Omental fat pad (tissue), 4 donors: ENCODE results near the gene RNF115. TPM values are rescaled to one million over a fixed set of nuclear protein-coding genes. Genes with fewer than 3 reads are reported as not detected.

Experiments used
- ATAC-seq: fragments of 150-250 bp; one replicate; pipeline ENCODE4 v1.9.1; 2016; ENCODE audit warnings: mild to moderate bottlenecking, moderate library complexity; ENCODE audit not compliant: low FRiP score
- DNase-seq: peaks from one replicate; pipeline ENCODE4 v3.0.0-alpha.2; 2019; ENCODE audit warnings: low spot score
- total RNA-seq, 4 donors: library from RNA; depleted of rRNA; stranded (reverse); fragments of >200 nt; gene quantifications; one replicate each; pipeline ENCODE4 v1.1.0, GENCODE V29; 2016
- TF ChIP-seq, protein P1 (sequence below), 3 donors: fragments of 450-650 bp; IDR thresholded peaks; one replicate each; pipeline ENCODE4 v1.5.1; 2016 to 2017; ENCODE audit warnings: antibody characterized with exemption in 3 of 3, mild to moderate bottlenecking in 3 of 3, moderate library complexity in 2 of 3

RNF115 gene
- total RNA-seq, 4 donors from 2014 or later = 12.3 to 41.3 (median 14.3) TPM

DNA sequence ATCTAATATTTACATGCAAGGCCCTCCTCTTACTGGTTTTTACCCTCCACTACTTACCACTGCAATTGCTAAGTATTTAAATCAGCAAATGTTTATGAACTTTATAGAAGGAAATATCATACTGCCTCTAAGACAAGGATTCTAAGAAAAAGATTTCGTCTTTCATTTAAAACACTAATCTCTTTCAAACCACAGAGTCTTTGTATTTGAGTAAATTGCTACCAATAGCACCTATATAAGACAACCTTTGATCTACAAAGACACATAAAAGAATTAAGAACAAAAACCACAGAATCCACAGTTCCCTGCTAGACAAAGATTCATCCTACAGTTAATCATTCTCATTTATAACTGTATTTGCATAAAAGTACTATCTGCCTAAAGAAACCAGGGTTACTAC, 37.6 kb downstream of the RNF115 start:
- TF ChIP-seq, protein P1, sequence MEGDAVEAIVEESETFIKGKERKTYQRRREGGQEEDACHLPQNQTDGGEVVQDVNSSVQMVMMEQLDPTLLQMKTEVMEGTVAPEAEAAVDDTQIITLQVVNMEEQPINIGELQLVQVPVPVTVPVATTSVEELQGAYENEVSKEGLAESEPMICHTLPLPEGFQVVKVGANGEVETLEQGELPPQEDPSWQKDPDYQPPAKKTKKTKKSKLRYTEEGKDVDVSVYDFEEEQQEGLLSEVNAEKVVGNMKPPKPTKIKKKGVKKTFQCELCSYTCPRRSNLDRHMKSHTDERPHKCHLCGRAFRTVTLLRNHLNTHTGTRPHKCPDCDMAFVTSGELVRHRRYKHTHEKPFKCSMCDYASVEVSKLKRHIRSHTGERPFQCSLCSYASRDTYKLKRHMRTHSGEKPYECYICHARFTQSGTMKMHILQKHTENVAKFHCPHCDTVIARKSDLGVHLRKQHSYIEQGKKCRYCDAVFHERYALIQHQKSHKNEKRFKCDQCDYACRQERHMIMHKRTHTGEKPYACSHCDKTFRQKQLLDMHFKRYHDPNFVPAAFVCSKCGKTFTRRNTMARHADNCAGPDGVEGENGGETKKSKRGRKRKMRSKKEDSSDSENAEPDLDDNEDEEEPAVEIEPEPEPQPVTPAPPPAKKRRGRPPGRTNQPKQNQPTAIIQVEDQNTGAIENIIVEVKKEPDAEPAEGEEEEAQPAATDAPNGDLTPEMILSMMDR (IDR thresholded peaks at IDR 0.05) = no peak
- DNase-seq (no peak), ATAC-seq (no peak)

DNA sequence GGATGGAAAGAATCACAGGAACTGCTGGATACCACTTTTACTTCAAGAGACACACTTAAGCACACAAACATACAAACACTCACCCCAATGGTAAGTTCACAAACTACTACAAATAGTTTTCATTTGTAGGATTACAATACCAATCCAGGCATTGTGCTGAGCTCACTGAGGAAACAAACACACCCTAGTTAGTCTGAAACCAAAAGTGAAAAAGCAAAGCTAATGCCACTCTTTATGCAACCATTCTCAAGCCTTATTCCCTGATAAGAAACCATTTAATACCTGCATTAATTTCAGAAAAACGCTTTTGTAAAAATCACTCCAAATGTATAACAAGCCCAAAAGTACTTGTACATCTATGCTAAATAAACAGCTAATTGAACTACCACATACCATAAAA, 38.3 kb downstream of the RNF115 start:
- TF ChIP-seq, protein P1 (IDR thresholded peaks at IDR 0.05) = no peak
- no peak for DNase-seq
- ATAC-seq = no peak

DNA sequence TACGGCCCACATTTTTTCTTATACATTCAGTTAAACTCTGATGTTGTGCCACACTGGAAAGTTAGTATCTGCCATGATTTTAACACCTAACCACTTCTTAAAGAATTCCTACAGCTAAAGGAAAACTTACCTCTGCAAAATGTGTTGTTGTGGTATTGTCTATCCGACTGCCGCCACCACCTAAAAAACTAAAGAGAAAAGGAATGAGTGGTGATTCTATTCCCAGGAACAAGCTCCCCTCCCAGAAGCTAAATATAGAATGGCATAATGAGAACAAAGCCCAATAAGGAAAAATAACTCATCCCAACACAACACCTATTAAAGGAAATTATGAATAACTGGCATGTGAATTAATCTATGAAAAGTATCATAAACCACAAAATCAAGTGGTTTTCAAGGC, 39.5 kb downstream of the RNF115 start:
- ATAC-seq = no peak
- no peak for DNase-seq
- TF ChIP-seq, protein P1 (IDR thresholded peaks at IDR 0.05) = no peak

DNA sequence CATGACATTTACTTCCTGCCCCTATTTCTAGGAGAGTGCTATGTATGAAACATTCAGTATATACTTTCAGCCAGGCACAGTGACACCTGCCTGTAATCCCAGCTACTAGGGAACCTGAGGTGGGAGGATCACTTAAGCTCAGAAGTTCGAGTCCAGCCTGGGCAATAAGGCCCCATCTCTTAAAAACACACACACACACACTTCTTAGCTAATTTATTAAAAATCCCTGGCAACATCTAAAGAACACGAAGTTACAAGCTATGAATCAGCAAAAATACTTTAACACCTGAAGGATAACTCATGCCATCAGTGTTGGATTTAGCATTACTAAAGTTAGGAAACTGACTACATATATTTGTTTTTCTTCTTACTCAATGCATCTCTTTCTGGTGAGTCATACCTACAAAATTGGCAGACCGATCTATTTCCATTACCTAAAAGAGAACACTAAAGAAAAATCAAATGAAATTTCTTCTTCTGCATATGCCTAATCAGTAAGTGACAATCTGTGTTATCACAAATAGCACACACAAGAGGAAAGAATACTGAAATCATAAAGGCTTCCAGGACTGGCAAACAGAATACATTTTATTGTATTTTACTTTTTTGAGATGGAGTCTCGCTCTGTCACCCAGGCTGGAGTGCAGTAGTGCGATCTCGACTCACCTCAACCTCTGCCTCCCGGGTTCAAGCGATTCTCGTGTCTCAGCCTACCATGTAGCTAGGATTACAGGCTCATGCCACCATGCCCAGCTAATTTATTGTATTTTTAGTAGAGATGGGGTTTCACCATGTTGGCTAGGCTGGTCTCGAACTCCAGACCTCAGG, 41.4 kb downstream of the RNF115 start:
- no peak for DNase-seq
- peak; percentile 84 for ATAC-seq
- TF ChIP-seq, protein P1 (IDR thresholded peaks at IDR 0.05) = no peak

DNA sequence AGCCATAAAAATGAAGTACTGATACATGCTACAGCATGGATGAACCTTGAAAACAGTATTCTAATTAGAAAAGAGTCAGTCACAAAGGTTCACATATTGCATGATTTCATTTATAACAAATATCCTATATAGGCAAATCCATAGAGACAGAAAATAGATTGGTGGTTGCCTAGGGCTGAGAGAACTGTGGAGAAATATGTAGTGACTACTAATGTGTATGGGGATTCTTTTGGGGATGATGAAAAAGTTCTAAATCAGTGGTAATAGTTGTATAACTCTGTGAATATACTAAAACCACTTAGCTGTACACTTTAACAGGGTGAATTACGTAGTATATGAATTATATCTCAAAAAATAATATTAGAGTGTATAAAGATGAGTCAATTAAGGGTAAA, 45.8 kb downstream of the RNF115 start:
- TF ChIP-seq, protein P1 (IDR thresholded peaks at IDR 0.05) = no peak
- DNase-seq (no peak), ATAC-seq (no peak)

DNA sequence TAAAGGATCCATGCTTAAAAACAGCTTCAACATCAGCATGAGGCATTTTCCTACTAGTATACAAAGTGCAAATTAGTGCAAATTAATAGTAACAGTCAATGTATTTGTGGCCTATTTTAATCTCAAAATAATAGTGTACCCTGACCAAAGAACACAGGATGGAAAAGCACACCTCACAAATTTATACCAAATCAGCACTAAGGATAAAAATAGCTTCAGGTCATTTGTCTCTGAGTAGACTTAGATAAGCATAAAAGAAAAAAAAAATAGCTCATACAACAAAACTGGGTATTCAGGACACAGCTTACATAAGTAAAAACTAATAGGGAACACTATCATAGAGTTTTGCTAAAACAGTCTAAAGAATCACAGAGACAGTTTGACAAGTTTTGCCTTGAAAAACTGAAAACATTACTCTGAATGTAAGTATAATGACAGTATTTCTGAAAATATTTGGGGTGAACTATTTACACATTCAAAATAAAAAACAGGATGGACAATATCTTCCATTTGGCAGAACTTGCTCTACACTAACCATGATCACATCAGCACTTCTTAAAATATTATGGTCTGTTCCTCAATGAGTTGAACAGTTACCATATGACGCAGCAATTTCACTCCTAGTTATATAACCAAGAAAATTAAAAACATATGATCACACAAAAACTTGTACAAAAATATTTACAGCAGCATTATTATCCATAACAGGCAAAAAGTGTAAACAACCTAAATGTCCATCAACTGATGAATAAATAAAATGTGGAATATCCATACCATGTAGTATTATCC, 46.3 kb downstream of the RNF115 start:
- ATAC-seq = no peak
- DNase-seq = no peak
- TF ChIP-seq, protein P1 (IDR thresholded peaks at IDR 0.05) = no peak
